ENCODE measurements around the gene BRPF1.

BRPF1 gene

GRCh38 chr3:9778143-9779074 is 46.9 kb downstream of the BRPF1 start:
- POLR2A ChIA-PET = no interaction called here
- TF ChIP-seq, protein P1, sequence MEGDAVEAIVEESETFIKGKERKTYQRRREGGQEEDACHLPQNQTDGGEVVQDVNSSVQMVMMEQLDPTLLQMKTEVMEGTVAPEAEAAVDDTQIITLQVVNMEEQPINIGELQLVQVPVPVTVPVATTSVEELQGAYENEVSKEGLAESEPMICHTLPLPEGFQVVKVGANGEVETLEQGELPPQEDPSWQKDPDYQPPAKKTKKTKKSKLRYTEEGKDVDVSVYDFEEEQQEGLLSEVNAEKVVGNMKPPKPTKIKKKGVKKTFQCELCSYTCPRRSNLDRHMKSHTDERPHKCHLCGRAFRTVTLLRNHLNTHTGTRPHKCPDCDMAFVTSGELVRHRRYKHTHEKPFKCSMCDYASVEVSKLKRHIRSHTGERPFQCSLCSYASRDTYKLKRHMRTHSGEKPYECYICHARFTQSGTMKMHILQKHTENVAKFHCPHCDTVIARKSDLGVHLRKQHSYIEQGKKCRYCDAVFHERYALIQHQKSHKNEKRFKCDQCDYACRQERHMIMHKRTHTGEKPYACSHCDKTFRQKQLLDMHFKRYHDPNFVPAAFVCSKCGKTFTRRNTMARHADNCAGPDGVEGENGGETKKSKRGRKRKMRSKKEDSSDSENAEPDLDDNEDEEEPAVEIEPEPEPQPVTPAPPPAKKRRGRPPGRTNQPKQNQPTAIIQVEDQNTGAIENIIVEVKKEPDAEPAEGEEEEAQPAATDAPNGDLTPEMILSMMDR (IDR thresholded peaks at IDR 0.05; ENCODE audit: control extremely low read depth, extremely low read depth, low read depth, missing control alignments) = no peak
- CTCF ChIA-PET = interaction anchor here (0.9 to 1.6 kb wide), 3 partner anchors 9 to 275 kb away, joined by 3 to 6 read pairs (median 4); no protein-coding TSS in a partner anchor
- peak; percentile 49 for DNase-seq (ENCODE audit: extremely low spot score)

DNA sequence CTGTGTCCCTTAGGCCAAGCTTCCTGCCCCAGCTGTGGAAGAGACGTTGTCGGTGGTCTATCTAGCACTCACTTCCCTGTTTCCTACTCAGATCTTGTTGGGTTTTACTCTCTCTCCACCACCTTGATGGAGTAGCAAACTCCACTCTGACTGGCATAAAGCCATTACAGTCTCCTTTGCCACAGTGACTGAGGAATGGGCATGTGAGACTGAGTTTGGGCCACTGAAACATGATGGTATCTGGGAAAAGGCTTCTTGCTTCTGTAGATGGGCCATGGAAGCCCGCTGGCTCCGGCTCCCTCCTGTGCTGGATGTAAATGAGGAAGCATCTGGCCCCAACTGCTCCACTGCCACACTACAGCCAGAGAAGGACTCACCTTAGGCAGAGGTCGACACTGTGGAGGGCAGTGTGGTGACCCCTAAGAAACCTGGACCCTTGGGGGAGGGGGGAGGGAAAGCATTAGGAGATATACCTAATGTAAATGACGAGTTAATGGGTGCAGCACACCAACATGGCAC is 47.6 kb downstream of the BRPF1 start:
- TF ChIP-seq, protein P1 (IDR thresholded peaks at IDR 0.05; ENCODE audit: control extremely low read depth, extremely low read depth, low read depth, missing control alignments) = no peak
- POLR2A ChIA-PET = no interaction called here
- DNase-seq (ENCODE audit: extremely low spot score) = no peak
- CTCF ChIA-PET = interaction anchor here (1.2 kb wide), 1 partner anchor 275 kb away, joined by 3 read pairs; no protein-coding TSS in a partner anchor

- ChIA-PET CTCF (interaction anchor here (1.1 kb wide), 1 partner anchor 13 kb away, joined by 3 read pairs; the partner anchor contains the start of gene TADA3), POLR2A (interaction anchor here (1.3 kb wide), 1 partner anchor 11 kb away, joined by 3 read pairs; no protein-coding TSS in a partner anchor)
- TF ChIP-seq, protein P1 (IDR thresholded peaks at IDR 0.05; ENCODE audit: control extremely low read depth, extremely low read depth, low read depth, missing control alignments) = no peak
- DNase-seq (ENCODE audit: extremely low spot score) = peak; percentile 58
Measured at GRCh38 chr3:9779721-9780457, 48.4 kb downstream of the BRPF1 start.

GRCh38 chr3:9780458-9780812 is 48.9 kb downstream of the BRPF1 start:
- DNase-seq (ENCODE audit: extremely low spot score) = no peak
- ChIA-PET POLR2A (interaction anchor here (1.3 kb wide), 1 partner anchor 10 kb away, joined by 3 read pairs; no protein-coding TSS in a partner anchor), CTCF (interaction anchor here (0.9 to 1.2 kb wide), 3 partner anchors 11 to 13 kb away, joined by 3 read pairs; partner anchors contain the start of genes CAMK1 and TADA3)
- TF ChIP-seq, protein P1 (IDR thresholded peaks at IDR 0.05; ENCODE audit: control extremely low read depth, extremely low read depth, low read depth, missing control alignments) = no peak

GRCh38 chr3:9780910-9781309 is 49.4 kb downstream of the BRPF1 start:
- TF ChIP-seq, protein P1 (IDR thresholded peaks at IDR 0.05; ENCODE audit: control extremely low read depth, extremely low read depth, low read depth, missing control alignments) = no peak
- CTCF ChIA-PET = interaction anchor here (0.9 to 1.6 kb wide), 4 partner anchors 9 to 14 kb away, joined by 3 to 5 read pairs (median 3); partner anchors contain the start of genes CAMK1 and TADA3

DNA sequence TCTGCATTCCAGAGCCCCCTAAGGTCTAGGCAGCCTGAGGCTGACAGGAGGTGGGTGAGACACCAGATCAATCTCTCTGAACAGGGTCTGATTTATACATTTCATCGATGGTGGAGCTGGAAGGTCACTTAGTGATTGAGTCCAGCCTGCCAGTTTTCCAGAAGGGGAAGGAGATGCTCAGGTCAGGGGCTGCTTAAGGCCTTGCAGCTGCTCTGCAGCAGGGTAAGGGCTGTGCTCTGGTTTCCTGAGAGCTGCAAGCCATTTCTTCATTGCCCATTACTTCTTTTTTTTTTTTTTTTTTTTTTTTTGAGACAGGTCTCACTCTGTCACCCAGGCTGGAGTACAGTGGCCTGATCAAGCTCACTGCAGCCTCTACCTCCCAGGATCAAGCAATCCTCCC is 50.0 kb downstream of the BRPF1 start:
- no peak for DNase-seq (ENCODE audit: extremely low spot score)
- CTCF ChIA-PET = interaction anchor here (1.2 to 1.6 kb wide), 3 partner anchors 10 to 27 kb away, joined by 3 to 5 read pairs (median 5); no protein-coding TSS in a partner anchor
- POLR2A ChIA-PET = interaction anchor here (0.5 to 0.6 kb wide), 2 partner anchors 18 to 332 kb away, joined by 4 read pairs; no protein-coding TSS in a partner anchor
- TF ChIP-seq, protein P1 (IDR thresholded peaks at IDR 0.05; ENCODE audit: control extremely low read depth, extremely low read depth, low read depth, missing control alignments) = no peak

More at GRCh38 chr3:9780910-9781309, 49.4 kb downstream of the BRPF1 start:
- no peak for DNase-seq (ENCODE audit: extremely low spot score)
- POLR2A ChIA-PET = interaction anchor here (0.5 to 1.3 kb wide), 3 partner anchors 10 to 332 kb away, joined by 3 to 4 read pairs (median 4); no protein-coding TSS in a partner anchor

All from GM10248 (cell line).